Esophagus muscularis mucosa (tissue), 4 donors: Measurements from ENCODE around the gene PBX3. TPM values are rescaled to one million over a fixed set of nuclear protein-coding genes. Genes with fewer than 3 reads are reported as not detected.
A peak's percentile ranks its signal among the peaks of the same experiment; 100 is the strongest.

Experiments
- DNase-seq: peaks from one replicate; pipeline ENCODE4 v3.0.0-alpha.2; 2017; ENCODE audit errors: extremely low spot score
- H3K27ac ChIP-seq, 4 donors: fragments of 200-600 bp; sonication (generic); replicated peaks in 1 of 4; 1 replicate in 3 of 4; 2 replicates in 1 of 4; pipeline ENCODE4 v1.5.1; 2016 to 2019; ENCODE audit warnings: mild to moderate bottlenecking in 1 of 4
- H3K27me3 ChIP-seq, 4 donors: fragments of 200-600 bp; sonication (generic); one replicate each; pipeline versions ENCODE4 v1.5.1 to v1.6.0; 2016 to 2019
- H3K36me3 ChIP-seq, 4 donors: fragments of 200-600 bp; sonication (generic); one replicate each; pipeline ENCODE4 v1.5.1; 2016 to 2019
- H3K4me1 ChIP-seq, 4 donors: fragments of 200-600 bp; sonication (generic); one replicate each; pipeline ENCODE4 v1.5.1; 2016 to 2019
- H3K4me3 ChIP-seq, 4 donors: fragments of 200-600 bp; sonication (generic); 1 replicate in 2 of 4; 2 replicates in 2 of 4; pipeline ENCODE4 v1.5.1; 2016 to 2019; ENCODE audit warnings: mild to moderate bottlenecking in 4 of 4, moderate library complexity in 1 of 4
- H3K9me3 ChIP-seq, 4 donors: fragments of 200-600 bp; sonication (generic); 1 replicate in 3 of 4; 2 replicates in 1 of 4; pipeline ENCODE4 v1.5.1; 2016 to 2019
- EP300 ChIP-seq: sonication (generic); formaldehyde crosslinking; IDR thresholded peaks from one replicate; pipeline ENCODE4 v1.6.1; 2017; ENCODE audit warnings: antibody characterized with exemption
- POLR2A ChIP-seq: fragments of 450-650 bp; IDR thresholded peaks from one replicate; pipeline ENCODE4 v1.6.1; 2017; ENCODE audit warnings: antibody characterized with exemption, moderate library complexity, mild to moderate bottlenecking, low read depth
- POLR2AphosphoS5 ChIP-seq, 2 donors: sonication (generic); formaldehyde crosslinking; IDR thresholded peaks; one replicate each; pipeline ENCODE4 v1.6.1; 2017; ENCODE audit warnings: antibody characterized with exemption in 2 of 2
- WGBS: methylation state at CpG from one replicate; pipeline ENCODE4 v1.1.5; 2018; 5-methylcytosine and 5-hydroxymethylcytosine counted together
- intact Hi-C: fragments of 100-400 bp; cut with DNase I; formaldehyde crosslinking; loops from one replicate; pipeline ENCODE4 v1.15.1; 2023
- total RNA-seq, 4 donors: library from RNA; depleted of rRNA; stranded (reverse); fragments of >200 nt; gene quantifications; one replicate each; pipeline versions ENCODE4 v1.1.0 to v1.2.1, GENCODE V29; 2016
- TF ChIP-seq, protein P1 (sequence below), 3 experiments: fragments of 200-600 bp in 2 of 3; fragments of 450-650 bp in 1 of 3; sonication (generic) in 2 of 3; IDR thresholded peaks; one replicate each; pipeline ENCODE4 v1.5.1; 2017 to 2019; ENCODE audit warnings: antibody characterized with exemption in 3 of 3, mild to moderate bottlenecking in 2 of 3, moderate library complexity in 1 of 3

Gene PBX3
- total RNA-seq, 4 donors from 2014 or later = 50.1 to 82.4 (median 54.3) TPM

GRCh38 chr9:125964702-125965225, 217.6 kb downstream of the PBX3 start:
- intact Hi-C loops = no loop called here
- DNase-seq = peak; percentile 64
- Histone ChIP-seq H3K4me3 (no peak overlapping the region), H3K27me3 (no peaks in the 10 kb centered on the region), H3K4me1 (peaks cover 0 to 24% (median 18%) of the 10 kb centered on the region in 4 donors), H3K27ac (peak overlapping the region in 1 of 4 donors; percentile 19), H3K36me3 (peaks cover 0 to 42% (median 26%) of the 10 kb centered on the region in 4 donors), H3K9me3 (no peaks in the 10 kb centered on the region)
- TF ChIP-seq EP300 = no peak
- TF ChIP-seq POLR2AphosphoS5 (IDR thresholded peaks at IDR 0.05) = no peak
- TF ChIP-seq, protein P1, sequence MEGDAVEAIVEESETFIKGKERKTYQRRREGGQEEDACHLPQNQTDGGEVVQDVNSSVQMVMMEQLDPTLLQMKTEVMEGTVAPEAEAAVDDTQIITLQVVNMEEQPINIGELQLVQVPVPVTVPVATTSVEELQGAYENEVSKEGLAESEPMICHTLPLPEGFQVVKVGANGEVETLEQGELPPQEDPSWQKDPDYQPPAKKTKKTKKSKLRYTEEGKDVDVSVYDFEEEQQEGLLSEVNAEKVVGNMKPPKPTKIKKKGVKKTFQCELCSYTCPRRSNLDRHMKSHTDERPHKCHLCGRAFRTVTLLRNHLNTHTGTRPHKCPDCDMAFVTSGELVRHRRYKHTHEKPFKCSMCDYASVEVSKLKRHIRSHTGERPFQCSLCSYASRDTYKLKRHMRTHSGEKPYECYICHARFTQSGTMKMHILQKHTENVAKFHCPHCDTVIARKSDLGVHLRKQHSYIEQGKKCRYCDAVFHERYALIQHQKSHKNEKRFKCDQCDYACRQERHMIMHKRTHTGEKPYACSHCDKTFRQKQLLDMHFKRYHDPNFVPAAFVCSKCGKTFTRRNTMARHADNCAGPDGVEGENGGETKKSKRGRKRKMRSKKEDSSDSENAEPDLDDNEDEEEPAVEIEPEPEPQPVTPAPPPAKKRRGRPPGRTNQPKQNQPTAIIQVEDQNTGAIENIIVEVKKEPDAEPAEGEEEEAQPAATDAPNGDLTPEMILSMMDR (IDR thresholded peaks at IDR 0.05) = no peak
- no peak for TF ChIP-seq POLR2A
- WGBS = 95% methylated on average over 6 of the region's 6 CpGs

DNA sequence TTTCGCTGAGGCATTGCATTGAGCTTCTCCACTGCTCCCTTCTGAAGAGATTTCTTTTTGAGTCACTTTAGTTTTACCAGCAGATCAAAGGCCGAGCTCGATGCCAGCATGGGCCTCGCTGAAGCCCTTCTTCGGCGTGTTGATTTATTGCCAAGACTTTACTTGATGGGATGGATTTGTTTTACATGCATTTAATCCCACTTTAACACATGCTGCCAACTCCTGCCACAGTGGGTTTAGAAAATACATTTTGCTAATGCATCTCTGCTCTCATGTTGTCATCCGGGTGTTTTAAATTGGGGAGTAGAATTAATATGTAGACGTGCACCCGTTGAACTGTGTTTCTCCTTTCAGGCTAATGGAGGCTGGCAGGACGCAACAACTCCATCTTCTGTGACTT, 218.3 kb downstream of the PBX3 start:
- 73% methylated on average over 10 of the region's 10 CpGs for WGBS
- H3K27me3 ChIP-seq = no peaks in the 10 kb centered on the region
- H3K4me1 ChIP-seq = peaks cover 0 to 17% (median 12%) of the 10 kb centered on the region in 4 donors
- H3K27ac ChIP-seq = peak overlapping the region in 1 of 4 donors; percentile 19
- no peak overlapping the region for H3K4me3 ChIP-seq
- H3K9me3 ChIP-seq = no peaks in the 10 kb centered on the region
- TF ChIP-seq, protein P1 (IDR thresholded peaks at IDR 0.05) = no peak
- TF ChIP-seq EP300 (no peak), POLR2A (no peak), POLR2AphosphoS5 (IDR thresholded peaks at IDR 0.05) (no peak)
- DNase-seq = peak; percentile 74
- intact Hi-C loops = no loop called here
- peaks cover 0 to 42% (median 26%) of the 10 kb centered on the region in 4 donors for H3K36me3 ChIP-seq

DNA sequence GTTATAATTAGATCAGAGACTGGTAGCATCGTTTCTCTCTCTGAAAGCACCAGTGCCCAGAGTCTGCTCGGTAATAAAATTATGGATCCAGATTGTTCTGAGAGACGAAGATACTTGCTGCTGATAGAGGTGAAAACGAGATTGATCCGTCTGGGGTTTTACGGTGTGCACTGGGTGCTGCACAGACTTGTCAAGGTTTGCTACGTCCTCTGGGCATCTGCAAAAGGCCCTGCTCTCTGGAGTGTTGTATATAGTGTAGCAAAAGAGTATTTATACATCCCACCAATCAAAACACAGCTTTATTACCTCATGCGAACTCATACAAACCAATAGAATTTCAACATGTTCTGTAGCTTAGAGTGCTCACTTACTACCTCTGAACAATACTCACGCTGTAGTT, 219.3 kb downstream of the PBX3 start:
- Histone ChIP-seq H3K4me1 (peaks cover 0 to 17% (median 12%) of the 10 kb centered on the region in 4 donors), H3K27me3 (no peaks in the 10 kb centered on the region), H3K27ac (no peak overlapping the region), H3K36me3 (peaks cover 0 to 42% (median 20%) of the 10 kb centered on the region in 4 donors), H3K4me3 (no peak overlapping the region), H3K9me3 (no peaks in the 10 kb centered on the region)
- WGBS = 74% methylated on average over 9 of the region's 9 CpGs
- TF ChIP-seq EP300 = no peak
- TF ChIP-seq, protein P1 (IDR thresholded peaks at IDR 0.05) = no peak
- TF ChIP-seq POLR2AphosphoS5 (IDR thresholded peaks at IDR 0.05) = no peak
- no peak for TF ChIP-seq POLR2A
- DNase-seq = peak; percentile 62
- intact Hi-C loops = no loop called here

DNA sequence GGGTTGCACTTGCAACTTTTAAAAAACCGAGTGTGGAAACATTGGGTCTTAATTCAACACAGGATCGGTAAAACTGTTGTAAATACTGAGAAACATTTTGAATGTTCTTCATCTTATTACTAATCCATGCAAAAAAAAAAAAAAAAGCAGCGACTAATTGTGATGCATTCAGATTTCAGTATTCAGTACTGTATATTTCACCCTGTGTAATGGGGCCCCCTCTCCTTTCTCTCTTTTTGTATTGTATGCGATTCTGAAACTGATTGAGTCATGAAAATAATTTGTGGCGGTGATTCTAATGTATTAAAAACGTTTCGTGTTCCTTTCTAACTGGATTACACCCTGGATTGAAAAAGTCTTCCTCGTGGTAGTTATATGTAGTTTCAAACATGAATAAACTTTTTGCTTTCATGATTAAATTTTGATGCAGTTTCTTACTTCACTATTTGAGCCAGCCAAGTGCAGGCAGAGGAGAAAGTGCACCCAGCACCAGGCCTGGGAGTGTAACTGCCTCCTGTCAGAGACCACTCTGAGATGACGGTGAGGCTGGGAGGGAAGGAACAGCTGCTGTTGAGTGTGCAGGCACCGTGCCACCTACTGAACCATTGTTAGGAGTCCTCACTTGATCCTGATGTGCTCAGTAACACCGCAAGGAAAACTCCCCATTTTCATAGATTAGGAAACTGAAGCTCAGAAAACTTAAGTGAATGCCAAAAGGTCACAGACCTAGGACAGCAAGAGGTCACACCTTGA, 220.0 kb downstream of the PBX3 start:
- intact Hi-C loops = no loop called here
- Histone ChIP-seq H3K9me3 (no peaks in the 10 kb centered on the region), H3K27ac (no peak overlapping the region), H3K36me3 (peaks cover 0 to 39% (median 14%) of the 10 kb centered on the region in 4 donors), H3K27me3 (no peaks in the 10 kb centered on the region), H3K4me3 (no peak overlapping the region), H3K4me1 (peaks cover 0 to 17% (median 12%) of the 10 kb centered on the region in 4 donors)
- TF ChIP-seq POLR2AphosphoS5 (IDR thresholded peaks at IDR 0.05) (no peak), EP300 (no peak), POLR2A (no peak)
- TF ChIP-seq, protein P1 (IDR thresholded peaks at IDR 0.05) = no peak
- DNase-seq = peak; percentile 75
- WGBS = 90% methylated on average over 11 of the region's 11 CpGs
